ENCODE data around the gene ZNF487. TPM values are rescaled to one million over a fixed set of nuclear protein-coding genes. Genes with fewer than 3 reads are reported as not detected.

Gene ZNF487
- total and polyA plus RNA-seq, 2 of the 13 experiments (the other 11 are each of a cell fraction or from before 2014, with no cell fraction given), result 7.4 to 8.8 TPM

- TF ChIP-seq ZNF672 (CRISPR knock-in tag; IDR thresholded peaks at IDR 0.05) (no peak), PRMT3 (CRISPR knock-in tag; IDR thresholded peaks at IDR 0.05; ENCODE audit: borderline replicate concordance, low read depth) (0 out of 2 replicates have a peak, but pooled peaks have one; percentile 56), ZNF543 (CRISPR knock-in tag; IDR thresholded peaks at IDR 0.05) (peak; percentile 76; the same call in 1 of the 2 replicates), E2F5 (CRISPR knock-in tag; conservative IDR thresholded peaks at IDR 0.05) (no peak), ZSCAN5A (CRISPR knock-in tag; IDR thresholded peaks at IDR 0.05; ENCODE audit: borderline replicate concordance) (peak; percentile 67; the same call in 1 of the 2 replicates), ZNF3 (CRISPR knock-in tag; IDR thresholded peaks at IDR 0.05) (no peak), EED (CRISPR knock-in tag; IDR thresholded peaks at IDR 0.05) (peak; percentile 82; the same call in 1 of the 2 replicates), ZNF512B (CRISPR knock-in tag; IDR thresholded peaks at IDR 0.05; ENCODE audit: borderline replicate concordance) (peak; percentile 52; the same call in 1 of the 2 replicates), ZNF816 (CRISPR knock-in tag; IDR thresholded peaks at IDR 0.05; ENCODE audit: borderline replicate concordance) (peak; percentile 93), MAF1 (CRISPR knock-in tag; IDR thresholded peaks at IDR 0.05; ENCODE audit: borderline replicate concordance) (0 out of 2 replicates have a peak, but pooled peaks have one; percentile 16), ZNF687 (CRISPR knock-in tag; IDR thresholded peaks at IDR 0.05) (peak; percentile 98), ZBTB49 (CRISPR knock-in tag; IDR thresholded peaks at IDR 0.05; ENCODE audit: borderline replicate concordance) (no peak)
These were observed at the start of gene ZNF487 (continued) for GRCh38 chr10:43436291-43437140.

Measured in HepG2 (cell line).